HG02970 (cell line): ENCODE results near the gene MACROH2A1.
A peak's percentile ranks its signal among the peaks of the same experiment; 100 is the strongest.

Source experiments
- ATAC-seq: cut with Tn5 transposase; IDR thresholded peaks from one replicate; pipeline ENCODE4 v1.9.1; 2021; ENCODE audit warnings: mild to moderate bottlenecking, moderate library complexity, moderate number of reproducible peaks; ENCODE audit not compliant: unreplicated experiment, low FRiP score

MACROH2A1 gene

DNA sequence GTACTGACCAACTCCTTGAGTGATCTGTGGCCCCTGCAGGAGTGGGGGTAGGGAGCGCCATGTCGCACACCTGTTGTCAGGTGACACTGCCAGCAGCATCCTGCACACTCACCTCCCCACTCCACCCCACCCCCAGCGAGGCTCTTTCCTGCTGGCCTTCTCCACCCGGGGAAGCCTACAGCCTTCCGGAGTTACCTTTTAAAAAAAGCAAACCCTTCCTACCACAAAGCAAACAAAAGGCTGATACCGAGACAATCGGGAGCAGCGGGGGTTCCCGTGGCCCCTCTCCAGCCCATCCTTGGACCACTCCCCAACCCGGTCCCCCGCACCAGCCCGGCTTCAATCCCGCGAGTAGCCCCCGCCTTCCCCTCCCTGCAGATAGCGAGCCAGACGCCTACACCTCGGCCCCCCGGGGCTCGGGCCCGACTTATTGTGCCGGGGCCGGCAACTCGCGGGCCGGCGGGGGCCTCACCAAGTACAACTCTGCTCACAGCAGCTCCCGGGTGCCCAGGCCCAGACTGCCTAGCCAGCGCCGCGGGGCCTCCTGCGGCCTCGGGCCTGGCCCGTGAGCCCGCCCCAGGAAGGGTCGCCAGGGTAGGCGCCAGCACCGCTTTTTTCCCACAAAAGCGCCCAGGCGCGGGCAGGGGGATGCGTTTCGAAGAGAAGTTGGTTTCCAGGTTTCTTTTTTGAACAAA, 724 bp downstream of the MACROH2A1 start:
- ATAC-seq = peak; percentile 35

DNA sequence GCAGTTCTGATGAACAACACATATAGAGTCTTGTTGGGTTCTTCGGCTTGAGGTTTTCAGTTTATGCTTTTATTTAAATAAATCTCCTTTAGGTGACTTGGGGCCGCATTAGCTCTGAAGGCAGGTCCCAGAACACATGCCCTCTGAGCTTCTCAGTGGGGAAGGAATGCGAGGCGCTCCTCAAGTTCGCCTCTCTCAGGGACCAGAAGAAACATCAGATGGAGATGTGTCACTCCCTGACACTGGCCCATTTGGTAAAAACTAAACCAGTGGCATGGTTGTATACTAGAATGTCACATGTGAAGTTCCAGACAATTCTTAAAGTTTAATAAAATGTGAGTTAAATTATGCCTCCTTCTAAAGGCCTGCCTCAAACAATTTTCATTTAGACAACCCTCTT, 1.9 kb downstream of the MACROH2A1 start:
- ATAC-seq = no peak

- no peak for ATAC-seq
These were observed 2.5 kb downstream of the MACROH2A1 start for GRCh38 chr5:135396459-135397055.

DNA sequence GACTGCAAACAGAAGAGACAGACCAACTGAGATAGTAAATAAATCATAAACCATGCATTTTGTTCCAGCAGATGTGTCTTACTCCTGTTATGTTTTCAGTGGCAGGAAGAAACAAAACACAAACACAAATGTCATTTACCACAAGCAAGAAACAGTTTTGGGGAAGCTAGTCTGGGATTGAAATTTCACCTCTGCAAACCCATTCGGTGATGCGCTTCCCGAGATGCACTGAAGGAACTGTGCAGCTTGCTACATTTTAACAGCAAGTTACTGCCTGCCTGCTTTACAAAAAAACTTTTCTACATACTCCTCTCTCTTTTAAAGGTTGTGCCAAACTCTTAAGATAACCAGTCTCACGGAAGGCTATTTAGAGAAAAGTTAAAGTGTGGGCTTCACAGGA, 3.2 kb downstream of the MACROH2A1 start:
- ATAC-seq = no peak

- no peak for ATAC-seq
These were observed 3.6 kb downstream of the MACROH2A1 start for GRCh38 chr5:135395451-135395850.

DNA sequence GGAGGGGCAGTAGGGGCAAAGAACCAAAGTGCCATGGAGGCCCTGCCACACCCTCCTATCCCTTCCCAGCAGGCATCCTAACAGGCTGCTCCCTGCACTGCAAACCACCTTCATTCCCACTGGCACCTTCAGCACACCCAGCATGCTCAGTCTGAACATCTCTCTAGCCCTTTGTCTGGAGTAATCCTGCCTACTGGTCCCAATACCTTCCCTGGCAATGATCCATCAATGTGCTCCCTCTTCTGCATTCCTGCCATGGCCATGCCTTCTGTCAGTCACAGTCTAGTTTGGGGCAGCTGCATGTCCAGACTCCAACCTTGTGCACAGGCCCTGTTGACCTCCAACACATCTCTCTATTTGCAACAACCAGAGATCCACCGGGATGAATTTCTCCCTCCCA, 4.9 kb downstream of the MACROH2A1 start:
- no peak for ATAC-seq

GRCh38 chr5:135393691-135394090, 5.3 kb downstream of the MACROH2A1 start:
- ATAC-seq = no peak

GRCh38 chr5:135393229-135393628, 5.8 kb downstream of the MACROH2A1 start:
- no peak for ATAC-seq

DNA sequence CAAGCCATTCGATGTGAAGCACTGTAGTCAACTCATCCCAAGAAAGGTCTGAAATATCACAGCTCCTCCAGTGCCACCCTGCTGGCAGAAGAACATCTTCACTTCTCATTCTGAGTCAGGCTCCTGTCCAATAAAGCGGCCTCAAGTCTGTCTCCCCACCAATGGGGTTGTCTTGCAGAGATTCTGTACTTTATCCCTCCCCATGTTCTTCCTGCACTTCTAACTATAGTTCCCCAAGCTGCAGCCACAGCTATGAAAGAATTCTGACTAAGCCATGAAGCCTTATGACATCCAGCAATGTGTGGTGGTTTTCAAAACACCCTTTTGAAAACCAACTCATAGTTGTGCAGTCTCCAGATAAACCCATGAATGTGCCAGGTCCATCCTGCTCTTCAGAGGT, 6.8 kb downstream of the MACROH2A1 start:
- no peak for ATAC-seq

- no peak for ATAC-seq
These were observed 7.2 kb downstream of the MACROH2A1 start for GRCh38 chr5:135391869-135392255.

DNA sequence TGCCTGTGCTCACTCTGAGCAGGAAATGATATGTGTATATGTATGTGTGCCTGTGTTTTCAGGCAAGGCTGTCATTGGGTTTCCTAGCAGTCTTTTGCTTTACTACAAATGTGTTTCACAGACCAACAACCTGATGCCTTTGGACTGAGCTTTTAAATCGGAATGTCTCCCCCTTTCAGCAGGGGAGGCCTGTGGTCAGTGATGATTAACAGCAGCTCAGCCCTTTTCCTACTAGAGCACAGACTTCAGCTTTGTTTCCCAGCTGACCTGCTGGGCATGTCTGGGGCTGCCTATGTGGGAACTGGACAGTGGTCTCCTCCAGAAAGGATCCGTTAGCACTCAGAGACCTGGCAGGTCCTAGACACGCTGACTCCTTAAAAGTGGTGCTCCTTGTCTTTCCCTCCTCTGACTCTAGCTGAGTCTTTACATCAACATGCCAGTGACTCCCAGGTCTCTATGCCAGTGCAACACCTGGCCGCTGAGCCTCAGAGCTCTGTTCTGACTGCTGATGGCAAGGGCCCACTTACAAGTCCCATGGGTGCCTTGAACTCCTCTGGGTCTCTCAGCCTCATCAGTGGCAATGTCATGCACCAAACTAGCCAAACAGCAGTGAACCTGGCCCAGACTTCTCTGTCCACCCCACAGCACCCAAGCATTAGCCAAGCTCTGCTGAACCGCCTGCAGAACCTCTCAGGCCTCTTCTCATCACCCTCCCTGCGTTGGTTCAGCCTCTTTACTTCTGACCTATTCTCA, 7.7 kb downstream of the MACROH2A1 start:
- no peak for ATAC-seq

DNA sequence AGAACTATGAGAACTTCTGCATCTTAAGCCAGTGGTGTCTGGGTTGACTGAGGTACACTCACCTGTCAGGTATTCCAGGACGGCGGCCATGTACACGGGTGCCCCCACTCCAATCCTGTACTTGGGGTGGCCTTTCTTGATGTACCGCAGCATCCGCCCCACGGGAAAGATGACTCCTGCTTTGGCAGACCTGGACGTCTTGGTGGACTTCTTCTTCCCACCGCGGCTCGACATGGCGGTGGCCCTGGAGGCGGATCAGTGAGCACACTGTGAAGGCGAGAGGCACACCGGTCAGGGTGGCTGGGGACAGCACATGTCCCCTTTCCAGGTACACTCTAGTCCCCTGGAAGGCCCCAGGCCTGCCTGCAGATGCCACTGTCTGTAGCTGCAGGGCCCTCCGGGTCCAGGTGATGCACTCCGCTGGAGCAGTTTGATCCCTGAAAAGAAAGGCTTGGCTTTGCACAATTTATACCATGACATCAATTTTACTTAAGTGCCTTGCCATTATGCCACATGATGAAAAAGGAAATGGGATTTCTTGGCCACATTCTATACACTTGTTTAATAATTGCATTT, 10.1 kb downstream of the MACROH2A1 start:
- ATAC-seq = no peak

GRCh38 chr5:135387629-135387960, 11.4 kb downstream of the MACROH2A1 start:
- ATAC-seq = no peak

- no peak for ATAC-seq
These were observed 12.0 kb downstream of the MACROH2A1 start for GRCh38 chr5:135386886-135387628.

GRCh38 chr5:135386096-135386495, 12.9 kb downstream of the MACROH2A1 start:
- no peak for ATAC-seq

DNA sequence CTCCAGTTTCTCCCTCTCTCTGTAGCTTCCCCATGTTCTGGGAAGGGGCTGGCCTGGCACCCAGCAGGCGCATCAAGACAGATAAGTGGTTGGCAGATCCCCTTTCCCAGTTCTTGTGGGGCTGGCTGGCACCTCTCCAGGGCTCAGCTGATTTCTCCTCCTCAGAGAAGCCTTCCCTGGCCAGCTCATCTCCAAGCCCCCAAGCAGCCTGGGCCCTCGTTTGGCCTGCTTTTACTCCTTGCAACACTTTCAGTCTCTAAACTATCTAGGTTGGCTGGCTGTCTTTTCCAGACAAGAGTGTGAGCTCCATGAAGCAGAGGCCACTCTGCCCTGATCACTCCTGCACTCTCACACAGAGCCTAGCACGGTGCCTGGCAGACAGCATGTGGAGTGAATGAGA, 13.5 kb downstream of the MACROH2A1 start:
- no peak for ATAC-seq

DNA sequence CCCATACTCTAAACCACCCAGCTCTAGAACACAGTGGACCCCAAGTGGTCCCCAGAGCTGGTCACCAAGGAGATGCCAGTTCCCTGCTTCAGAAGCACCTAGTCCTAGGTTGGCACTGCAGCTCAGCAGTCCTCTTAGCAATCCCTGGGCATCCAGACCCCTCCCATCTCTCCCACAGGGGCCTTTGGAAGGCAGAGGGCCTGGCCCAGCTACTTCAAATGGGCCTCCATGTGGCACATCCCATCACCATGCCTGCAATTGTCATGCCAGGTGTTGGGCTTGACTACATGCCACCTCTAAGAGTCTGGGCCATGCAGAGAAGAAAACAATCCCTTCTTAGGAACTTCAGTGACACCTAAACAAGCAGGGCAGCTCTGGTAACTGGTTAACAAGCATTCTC, 14.1 kb downstream of the MACROH2A1 start:
- ATAC-seq = no peak

GRCh38 chr5:135383803-135384495, 15.1 kb downstream of the MACROH2A1 start:
- ATAC-seq = no peak

DNA sequence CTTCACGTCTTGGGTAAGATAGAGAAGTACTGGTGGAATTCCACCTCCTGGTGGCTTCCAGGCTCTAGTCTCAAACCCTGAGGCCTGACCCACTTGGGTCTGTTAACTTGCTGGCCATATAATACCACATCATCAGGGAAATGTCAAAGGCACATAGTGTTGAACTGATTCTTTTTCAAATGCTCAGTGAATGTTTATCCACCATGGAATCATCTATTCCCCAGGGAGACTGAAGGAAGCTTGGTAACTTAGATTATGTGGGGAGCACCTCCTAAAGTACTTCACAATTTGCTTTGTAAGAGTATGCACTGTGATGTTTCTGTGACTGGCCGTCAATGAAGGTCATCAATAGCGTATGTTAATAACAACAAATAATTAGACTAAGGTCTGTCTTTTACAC, 16.1 kb downstream of the MACROH2A1 start:
- ATAC-seq = no peak

DNA sequence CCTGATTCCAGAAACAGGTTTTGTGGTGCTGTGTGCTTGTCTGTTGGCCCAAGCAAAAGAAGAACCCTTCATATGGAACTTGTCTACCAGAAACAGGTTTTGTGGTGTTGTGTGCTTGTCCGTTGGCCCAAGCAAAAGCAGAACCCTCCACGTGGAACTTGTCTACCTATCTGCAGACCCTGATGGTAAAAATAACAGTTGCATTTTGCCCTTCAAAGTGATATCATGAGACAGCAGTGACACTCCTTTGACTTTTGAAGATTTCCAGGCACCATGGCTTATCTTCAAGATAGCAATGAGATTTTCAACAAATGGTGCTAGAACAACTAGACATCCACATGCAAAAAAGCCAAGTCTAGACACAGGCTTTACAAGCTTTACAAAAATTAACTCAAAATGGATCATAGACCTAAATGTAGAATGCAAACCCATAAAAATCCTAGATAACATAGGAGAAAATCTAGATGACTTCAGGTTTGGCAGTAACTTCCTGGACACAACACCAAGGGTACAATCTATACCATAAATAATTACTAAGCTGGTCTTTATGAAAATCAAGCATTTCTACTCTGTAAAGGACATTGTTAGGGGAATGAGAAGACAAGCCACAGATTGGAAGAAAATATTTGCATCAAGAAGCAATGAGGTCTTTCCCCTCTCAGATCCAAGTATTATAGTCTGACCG, 16.8 kb downstream of the MACROH2A1 start:
- ATAC-seq = no peak
